GM12872 (cell line): Measurements from ENCODE around the gene CD164L2.

Experiments
- TF ChIP-seq, protein P1 (sequence below): IDR thresholded peaks from 3 replicates; pipeline ENCODE4 v1.5.1; 2011; ENCODE audit warnings: low read depth, mild to moderate bottlenecking, low read length, moderate library complexity; ENCODE audit not compliant: insufficient read depth

Gene CD164L2

DNA sequence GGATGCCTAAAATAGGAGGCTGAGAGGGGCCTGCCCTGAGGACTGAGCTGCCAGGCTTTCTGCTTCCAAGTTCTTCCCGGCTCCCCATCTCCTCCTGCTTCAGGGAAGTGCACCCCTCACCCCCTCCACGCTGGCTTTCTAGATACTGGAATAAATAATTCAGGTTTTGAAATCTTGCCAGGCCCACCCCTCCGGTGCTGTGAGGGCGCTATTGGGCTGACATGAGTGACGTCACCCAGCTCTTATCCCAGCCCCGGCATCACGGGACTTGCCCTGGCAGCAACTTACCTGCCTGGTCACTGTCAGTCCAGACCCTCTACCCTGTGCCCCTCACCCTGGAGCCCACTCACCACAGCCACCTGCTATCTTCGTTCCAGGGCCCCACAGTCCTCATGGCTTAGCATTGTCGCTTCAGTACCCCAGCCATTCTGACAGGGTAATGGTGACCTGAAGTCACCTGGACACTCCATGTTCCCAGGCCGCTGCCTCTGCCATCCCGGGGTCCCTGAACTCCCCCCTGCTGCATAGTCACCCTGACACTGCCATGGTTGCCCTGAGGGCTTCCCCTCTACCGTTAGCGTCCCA, 8.5 kb upstream of the CD164L2 start:
- TF ChIP-seq, protein P1, sequence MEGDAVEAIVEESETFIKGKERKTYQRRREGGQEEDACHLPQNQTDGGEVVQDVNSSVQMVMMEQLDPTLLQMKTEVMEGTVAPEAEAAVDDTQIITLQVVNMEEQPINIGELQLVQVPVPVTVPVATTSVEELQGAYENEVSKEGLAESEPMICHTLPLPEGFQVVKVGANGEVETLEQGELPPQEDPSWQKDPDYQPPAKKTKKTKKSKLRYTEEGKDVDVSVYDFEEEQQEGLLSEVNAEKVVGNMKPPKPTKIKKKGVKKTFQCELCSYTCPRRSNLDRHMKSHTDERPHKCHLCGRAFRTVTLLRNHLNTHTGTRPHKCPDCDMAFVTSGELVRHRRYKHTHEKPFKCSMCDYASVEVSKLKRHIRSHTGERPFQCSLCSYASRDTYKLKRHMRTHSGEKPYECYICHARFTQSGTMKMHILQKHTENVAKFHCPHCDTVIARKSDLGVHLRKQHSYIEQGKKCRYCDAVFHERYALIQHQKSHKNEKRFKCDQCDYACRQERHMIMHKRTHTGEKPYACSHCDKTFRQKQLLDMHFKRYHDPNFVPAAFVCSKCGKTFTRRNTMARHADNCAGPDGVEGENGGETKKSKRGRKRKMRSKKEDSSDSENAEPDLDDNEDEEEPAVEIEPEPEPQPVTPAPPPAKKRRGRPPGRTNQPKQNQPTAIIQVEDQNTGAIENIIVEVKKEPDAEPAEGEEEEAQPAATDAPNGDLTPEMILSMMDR, result no peak

DNA sequence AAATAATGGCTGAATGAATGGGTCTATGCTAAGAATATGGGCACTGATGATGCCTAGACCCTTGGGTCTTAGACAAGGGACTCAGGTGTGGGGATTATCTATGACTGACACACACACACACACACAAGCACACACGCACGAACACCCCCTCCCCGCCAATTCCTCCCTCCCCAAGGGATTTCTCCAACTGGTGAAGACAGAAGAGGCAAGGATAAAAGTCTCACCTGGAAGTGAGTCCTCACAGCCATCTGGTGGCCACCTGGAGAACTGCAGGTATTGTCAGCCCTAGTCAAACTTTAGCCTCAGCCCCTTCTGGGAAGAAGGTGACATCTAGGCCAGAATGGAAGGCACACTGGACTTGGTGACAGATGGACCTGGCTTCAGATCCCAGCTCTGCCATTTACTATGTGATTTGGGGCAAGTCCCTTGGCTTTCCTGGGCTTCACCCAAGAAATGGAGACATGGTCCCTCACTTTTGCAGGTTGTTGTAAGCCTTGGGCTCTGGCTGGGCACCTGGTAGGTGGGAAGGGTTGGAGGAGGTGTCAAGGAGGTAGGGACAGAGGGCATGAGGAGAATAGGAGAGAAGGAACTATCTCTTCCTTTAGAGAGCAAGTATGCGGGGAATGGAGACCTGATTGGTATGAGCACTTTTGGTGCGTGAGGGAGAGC, 5.3 kb upstream of the CD164L2 start:
- TF ChIP-seq, protein P1, result peak; percentile 97

DNA sequence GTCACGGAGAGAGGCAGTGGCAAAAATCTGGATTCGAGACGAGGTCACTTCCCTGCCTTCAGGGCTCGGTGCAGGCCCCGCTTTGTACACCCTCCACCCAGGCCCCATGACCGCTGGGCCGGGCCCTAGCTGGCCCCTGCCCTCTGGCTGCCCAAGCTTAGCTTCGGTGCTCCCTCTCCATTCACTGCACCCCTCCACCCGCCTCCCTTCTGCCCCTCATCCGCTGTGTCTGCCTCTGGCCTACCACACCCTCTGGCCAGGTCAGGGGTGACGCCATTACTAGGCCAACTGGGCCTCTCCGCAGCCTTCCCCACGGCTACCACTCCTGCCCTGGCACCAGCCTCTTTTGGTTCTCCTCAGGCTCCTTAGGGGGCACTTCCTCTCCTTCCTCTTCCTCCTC, 528 bp upstream of the CD164L2 start:
- TF ChIP-seq, protein P1, result no peak

DNA sequence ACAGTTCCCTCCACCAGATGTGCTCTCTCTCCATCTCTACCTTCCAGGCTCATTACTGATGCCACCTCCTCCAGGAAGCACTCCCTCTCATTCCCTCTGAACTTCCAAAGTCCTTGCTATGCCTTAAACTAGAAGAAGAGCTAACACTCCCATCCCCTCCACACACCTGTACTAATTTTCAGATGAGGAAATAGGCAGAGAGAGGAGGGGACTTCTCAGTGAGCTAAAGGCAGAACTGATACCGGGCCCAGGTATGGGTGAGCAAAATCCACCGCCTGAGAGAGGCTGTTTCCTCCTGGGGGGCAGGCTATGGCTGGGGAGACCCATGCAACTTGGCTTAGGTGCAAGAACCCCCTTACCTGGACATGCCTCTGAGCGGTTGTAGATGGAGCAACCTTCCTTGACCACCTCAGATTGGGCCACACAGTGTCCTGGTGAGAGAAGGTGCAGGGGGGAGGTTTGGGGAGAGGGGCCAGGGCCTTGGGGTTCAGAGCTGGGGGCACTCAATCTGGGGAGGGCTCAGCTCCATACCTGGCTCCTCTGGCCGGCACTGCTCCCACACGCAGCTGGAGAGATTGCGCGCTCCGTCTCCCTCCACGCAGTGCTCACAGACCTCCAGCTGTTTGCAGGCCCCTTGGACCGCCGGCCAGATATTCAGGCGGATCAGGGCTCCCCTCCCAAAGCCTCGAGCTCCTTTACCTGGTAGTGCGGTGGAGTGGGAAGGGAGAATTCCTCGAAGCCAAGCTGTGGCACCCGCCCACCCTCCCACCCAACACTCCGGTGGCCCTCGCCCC, 967 bp downstream of the CD164L2 start:
- TF ChIP-seq, protein P1, result no peak

DNA sequence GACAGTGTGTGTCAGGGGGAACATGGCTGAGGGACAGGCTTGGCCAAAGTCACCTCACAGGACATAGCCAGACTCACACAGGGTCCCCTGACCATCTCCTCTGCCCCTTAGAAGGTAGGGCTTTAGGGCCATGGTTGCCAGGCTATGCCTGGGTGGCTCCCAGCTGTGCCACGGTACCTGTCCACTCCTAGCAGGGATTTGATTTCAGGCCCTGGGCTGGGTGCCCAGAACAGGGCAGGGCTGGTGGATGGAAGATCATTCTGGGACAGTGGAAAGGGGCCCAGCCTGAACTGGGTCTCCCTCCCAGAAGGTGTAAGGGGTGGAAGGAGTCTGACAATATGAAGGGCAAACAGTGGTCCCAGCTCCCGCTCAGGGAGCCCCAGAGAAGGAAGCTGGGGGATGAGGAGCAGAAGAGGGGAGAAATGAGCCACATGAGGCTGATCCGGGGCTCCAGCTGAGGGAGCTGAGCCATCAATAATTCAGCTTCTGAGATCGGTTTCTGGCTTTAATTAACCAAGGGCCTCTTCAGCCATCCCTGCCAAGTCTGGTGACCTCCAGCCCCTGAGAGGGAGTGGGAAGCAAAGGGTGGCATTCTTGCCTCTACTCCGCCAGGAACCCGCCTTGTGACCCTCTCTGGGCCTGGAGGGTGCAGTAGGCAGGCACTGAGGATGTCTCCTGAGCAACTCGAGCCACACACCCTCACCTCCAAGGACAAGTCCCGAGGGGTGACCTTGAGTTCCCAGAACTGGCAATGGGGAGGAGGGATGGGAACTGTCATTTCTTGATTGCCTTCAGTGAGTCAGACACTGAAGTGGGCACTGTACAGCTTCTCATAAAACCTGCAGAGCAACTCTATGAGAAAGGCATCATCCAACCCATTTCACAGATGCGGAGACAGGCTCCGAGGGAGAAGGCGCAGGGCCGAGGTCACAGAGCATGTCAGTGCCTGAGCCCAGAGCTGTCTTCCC, 2.1 kb downstream of the CD164L2 start:
- TF ChIP-seq, protein P1, result no peak

DNA sequence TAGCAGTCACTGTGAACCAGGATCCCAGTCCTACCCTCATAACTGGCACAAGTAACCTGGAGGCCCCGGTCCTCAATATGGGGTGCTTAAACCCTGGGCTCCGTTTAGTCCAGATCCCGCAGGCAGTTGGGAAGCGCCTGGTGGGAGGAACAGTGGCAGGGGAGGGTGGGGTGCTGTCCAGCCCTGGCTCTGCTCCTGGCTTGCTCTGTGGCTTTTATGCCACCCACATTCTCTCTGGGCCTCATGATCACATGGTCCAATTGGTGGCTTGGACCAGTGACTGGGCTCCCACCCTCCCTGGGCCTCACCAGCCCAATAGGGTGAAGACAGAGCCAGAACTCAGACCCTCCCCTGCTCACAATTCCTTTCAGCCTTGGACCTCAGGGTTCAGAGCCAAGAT, 2.9 kb downstream of the CD164L2 start:
- TF ChIP-seq, protein P1, result no peak

DNA sequence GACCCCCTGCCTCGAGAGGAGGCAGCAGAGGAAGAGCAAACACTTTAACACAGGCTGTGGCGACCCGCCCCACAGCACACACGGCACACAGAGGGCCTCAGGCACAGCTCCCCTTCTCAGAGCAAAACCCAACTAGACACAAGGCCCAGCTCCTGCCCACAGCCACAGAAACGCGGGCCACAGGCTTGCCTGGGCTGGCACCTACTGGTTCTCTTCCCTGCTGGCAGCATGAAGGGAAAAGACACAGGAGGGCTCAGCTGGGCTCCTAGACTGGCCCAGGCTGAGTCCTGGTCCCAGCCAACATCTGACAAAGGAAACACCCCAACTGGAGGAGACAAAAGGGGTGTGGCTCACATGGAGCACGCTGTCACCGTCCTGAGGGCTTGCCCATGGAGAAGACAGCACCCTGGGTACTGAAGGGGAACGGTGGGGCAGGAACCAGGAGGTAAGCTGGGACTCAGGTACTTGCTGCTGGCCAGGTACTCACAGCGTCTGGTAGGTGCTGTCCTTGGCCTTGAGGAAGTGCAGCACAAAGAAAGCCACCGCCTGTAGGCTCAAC, 3.5 kb downstream of the CD164L2 start:
- TF ChIP-seq, protein P1, result no peak
